GM12878 (cell line): Measurements from ENCODE around the gene STRBP. TPM values are rescaled to one million over a fixed set of nuclear protein-coding genes. Genes with fewer than 3 reads are reported as not detected.

Experiments used
- ATAC-seq: fragments of 200-7000 bp; cut with Tn5 transposase; 3 replicates; pipeline ENCODE4 v1.9.1; 2020; ENCODE audit warnings: mild to moderate bottlenecking, moderate library complexity
- BruUV-seq: library from RNA; stranded (reverse); fragments of 400-500 nt; replicated peaks from 2 replicates; lab custom pipeline; 2021; lab: Mats Ljungman, UMichigan
- CTCF ChIA-PET: fragments of 300-600 bp; sonication (Branson Sonifier 250); formaldehyde crosslinking; extraction: SDS; loops from one replicate; lab custom pipeline; 2021; ENCODE audit warnings: inconsistent platforms; lab: Yijun Ruan, JAX
- POLR2A ChIA-PET: fragments of 350-600 bp; formaldehyde crosslinking; extraction: SDS; loops from one replicate; lab custom pipeline; 2021; ENCODE audit warnings: inconsistent platforms; lab: Charles Lee
- RAD21 ChIA-PET: fragments of 300-600 bp; sonication (Branson Sonifier 250); formaldehyde crosslinking; loops from one replicate; lab custom pipeline; 2023; ENCODE audit warnings: antibody characterized with exemption; ENCODE audit not compliant: unreplicated experiment; lab: Charles Lee
- SMC1A ChIA-PET: fragments of 300-600 bp; sonication (Branson Sonifier 250); formaldehyde crosslinking; loops from one replicate; lab custom pipeline; 2023; ENCODE audit not compliant: unreplicated experiment, uncharacterized antibody; lab: Charles Lee
- DNase-seq: peaks from one replicate; pipeline ENCODE4 v3.0.0-alpha.2; 2011; ENCODE audit warnings: low read depth, low spot score
- FAIRE-seq: peaks from 3 replicates; lab custom pipeline; 2011; peaks lifted over from hg19 to GRCh38; lab: Jason Lieb, UNC
- H2AFZ ChIP-seq: 2 replicates; pipeline ENCODE4 v1.6.0; 2011; ENCODE audit warnings: low read depth, low read length, control low read depth; ENCODE audit not compliant: control insufficient read depth
- H3K27ac ChIP-seq: 2 replicates; pipeline ENCODE4 v1.5.1; 2011; ENCODE audit warnings: control low read depth; ENCODE audit not compliant: control insufficient read depth, insufficient read depth
- H3K27me3 ChIP-seq, 2 experiments: replicated peaks in 1 of 2; 2 replicates each; pipeline versions ENCODE4 v1.6.0 to v1.6.1; 2011; ENCODE audit warnings: low read length in 1 of 2; ENCODE audit not compliant: control insufficient read depth in 2 of 2, insufficient read depth in 2 of 2
- H3K36me3 ChIP-seq, 2 experiments: 2 replicates each; pipeline ENCODE4 v1.5.1; 2011; ENCODE audit warnings: low read length in 1 of 2; ENCODE audit not compliant: control insufficient read depth in 2 of 2, insufficient read depth in 2 of 2
- H3K4me1 ChIP-seq: 2 replicates; pipeline ENCODE4 v1.6.1; 2011; ENCODE audit warnings: mild to moderate bottlenecking, low read length, moderate library complexity, mixed read lengths; ENCODE audit not compliant: control insufficient read depth, insufficient read depth
- H3K4me2 ChIP-seq: 2 replicates; pipeline ENCODE4 v1.6.0; 2011; ENCODE audit warnings: control low read depth; ENCODE audit not compliant: control insufficient read depth, insufficient read depth
- H3K4me3 ChIP-seq: fragments of 200-600 bp; sonication (generic); 2 replicates; pipeline ENCODE4 v1.5.1; 2016
- H3K79me2 ChIP-seq: 2 replicates; pipeline ENCODE4 v1.6.0; 2011; ENCODE audit warnings: low read length; ENCODE audit not compliant: control insufficient read depth, insufficient read depth
- H3K9ac ChIP-seq: 2 replicates; pipeline ENCODE4 v1.8.0; 2011; ENCODE audit warnings: low read length, control low read depth, mixed read lengths; ENCODE audit not compliant: control insufficient read depth, insufficient read depth
- H3K9me3 ChIP-seq: replicated peaks from 3 replicates; pipeline ENCODE4 v1.5.1; 2011; ENCODE audit warnings: mild to moderate bottlenecking, low read length; ENCODE audit not compliant: control insufficient read depth, insufficient read depth
- H4K20me1 ChIP-seq: 2 replicates; pipeline ENCODE4 v1.6.0; 2011; ENCODE audit not compliant: control insufficient read depth, insufficient read depth
- CTCF ChIP-seq, 3 experiments: IDR thresholded peaks in 2 of 3; conservative IDR thresholded peaks in 1 of 3; 2 replicates each; pipeline ENCODE4 v1.5.1; 2011; ENCODE audit warnings: low read depth in 3 of 3, low read length in 3 of 3, mild to moderate bottlenecking in 3 of 3, control low read depth in 2 of 3, moderate library complexity in 2 of 3, inconsistent platforms in 1 of 3, mixed read lengths in 1 of 3; ENCODE audit not compliant: control insufficient read depth in 2 of 3, insufficient read depth in 1 of 3; ENCODE audit errors: extremely low read depth in 1 of 3
- IRF4 ChIP-seq: IDR thresholded peaks from 2 replicates; pipeline ENCODE4 v1.6.1; 2011; ENCODE audit warnings: low read depth, low read length
- POLR2A ChIP-seq: IDR thresholded peaks from 2 replicates; pipeline ENCODE4 v1.6.1; 2011; ENCODE audit warnings: low read depth, mild to moderate bottlenecking, low read length
- SIN3A ChIP-seq: IDR thresholded peaks from 2 replicates; pipeline ENCODE4 v1.6.1; 2012; ENCODE audit warnings: low read depth, low read length, improper control_type of control experiment
- ZBTB40 ChIP-seq: fragments of 450-650 bp; IDR thresholded peaks from 2 replicates; pipeline ENCODE4 v1.6.1; 2016; ENCODE audit warnings: mild to moderate bottlenecking, moderate library complexity, borderline replicate concordance
- WGBS: methylation state at CpG from one replicate; pipeline ENCODE4 v1.1.6; 2016; ENCODE audit warnings: low lambda C conversion rate; ENCODE audit not compliant: insufficient replicate concordance, insufficient coverage; ENCODE audit errors: missing lambda C conversion rate; 5-methylcytosine and 5-hydroxymethylcytosine counted together
- in situ Hi-C: fragments of 300-500 bp; cut with MboI; formaldehyde crosslinking; loops from 9 replicates; pipeline ENCODE4 v1.14.3; 2018; ENCODE audit warnings: mixed read lengths
- intact Hi-C: fragments of 100-400 bp; cut with micrococcal nuclease; formaldehyde crosslinking; loops from one replicate; pipeline ENCODE4 v1.14.2; 2022; ENCODE audit not compliant: unreplicated experiment
- polyA plus RNA-seq, 11 experiments: library from polyadenylated mRNA; depleted of rRNA in 4 of 11; unstranded in 6 of 11; stranded (reverse) in 5 of 11; fragments of >200 nt; fragmentation: Nextera tagmentation in 4 of 11; fragmentation: Illumina TruSeq in 1 of 11; extraction: Ambion mirVana in 4 of 11; extraction: Trizol in 1 of 11; gene quantifications; 1 replicate in 1 of 11; 2 replicates in 10 of 11; pipeline versions ENCODE4 v1.2.1 to v1.2.3, GENCODE V29; 2011 to 2016; ENCODE audit warnings: inconsistent platforms in 2 of 11, missing spikeins in 2 of 11, low read depth in 1 of 11
- total RNA-seq, 4 experiments: library from RNA; depleted of rRNA in 3 of 4; stranded (reverse); fragments of >200 nt in 3 of 4; fragmentation: Illumina TruSeq in 1 of 4; extraction: Trizol in 1 of 4; gene quantifications; 2 replicates each; pipeline versions ENCODE4 v1.2.1 to v1.2.3, GENCODE V29; 2013 to 2021
- TF ChIP-seq, protein P1 (sequence below): fragments of 450-650 bp; IDR thresholded peaks from 2 replicates; pipeline ENCODE4 v1.6.1; 2017; ENCODE audit warnings: mild to moderate bottlenecking, moderate library complexity

Gene STRBP
- total and polyA plus RNA-seq, 10 of the 15 experiments (the other 5 are each of a cell fraction or from before 2014, with no cell fraction given): 31.0 to 96.8 (median 71.4) TPM

DNA sequence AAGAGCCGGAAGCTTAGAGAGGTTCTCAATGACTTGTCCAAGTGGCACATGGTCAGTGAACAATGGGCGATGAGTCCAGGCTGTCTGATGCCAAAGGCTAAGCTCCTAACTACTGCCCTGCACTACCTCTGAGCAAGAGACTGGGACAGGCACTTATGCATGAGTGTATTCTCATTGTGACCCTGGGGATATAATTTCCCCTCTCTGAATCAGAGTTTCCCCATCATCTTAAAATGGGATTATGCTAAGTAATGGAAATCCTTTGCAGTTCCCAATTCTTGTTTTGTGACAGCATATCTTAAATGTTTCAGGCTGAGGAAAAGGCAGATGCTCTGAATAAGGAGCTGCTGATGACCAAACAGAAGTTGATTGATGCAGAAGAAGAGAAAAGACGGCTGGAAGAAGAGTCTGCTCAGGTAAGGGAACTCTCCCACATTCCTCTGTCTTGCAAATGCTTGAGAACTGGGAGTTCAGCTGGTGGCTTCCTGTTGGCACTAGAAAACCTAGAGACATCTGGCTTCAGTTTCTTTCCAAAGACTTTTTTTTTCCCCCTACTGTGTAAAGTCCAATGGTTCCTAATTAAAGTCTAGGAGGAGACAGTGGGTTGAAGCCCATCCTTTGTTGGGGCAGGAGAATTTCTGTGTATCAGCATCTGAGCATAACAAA lies 170.8 kb downstream of the STRBP start:
- H3K9ac ChIP-seq: no peak overlapping the region
- RAD21 ChIA-PET: no interaction called here
- H3K27ac ChIP-seq: no peak overlapping the region
- H3K4me1 ChIP-seq: peaks cover 8% of the 10 kb centered on the region
- WGBS: 100% methylated on average over 3 of the region's 3 CpGs
- H3K79me2 ChIP-seq: no peaks in the 10 kb centered on the region; the same call in 1 of the 2 replicates
- in situ Hi-C loops: no loop called here
- no peaks in the 10 kb centered on the region for H3K27me3 ChIP-seq
- CTCF ChIA-PET: interaction anchor here (1.6 kb wide), 1 partner anchor 128 kb away, joined by 5 read pairs; no protein-coding TSS in a partner anchor
- no peaks in the 10 kb centered on the region for H4K20me1 ChIP-seq
- intact Hi-C loops: no loop called here
- ATAC-seq (no peak), DNase-seq (no peak), FAIRE-seq (no peak)
- H3K36me3 ChIP-seq: peaks cover 4 to 27% of the 10 kb centered on the region in 2 experiments
- H3K4me2 ChIP-seq: no peak overlapping the region
- no TSS peak for BruUV-seq
- SMC1A ChIA-PET: interaction anchor here (1.1 to 1.5 kb wide), 3 partner anchors 10 to 127 kb away, joined by 3 to 5 read pairs (median 4); no protein-coding TSS in a partner anchor
- H3K4me3 ChIP-seq: no peak overlapping the region
- no peaks in the 10 kb centered on the region for H3K9me3 ChIP-seq
- no peak overlapping the region for H2AFZ ChIP-seq
- POLR2A ChIA-PET: no interaction called here
- TF ChIP-seq ZBTB40 (no peak), POLR2A (no peak), CTCF (IDR thresholded peaks at IDR 0.05 in 2 of 3, conservative IDR thresholded peaks at IDR 0.05 in 1 of 3; ENCODE audit: control insufficient read depth in 2 of 3, extremely low read depth in 1 of 3, insufficient read depth in 1 of 3, low read depth in 3 of 3, low read length in 3 of 3) (no peak), IRF4 (no peak), SIN3A (no peak)
- TF ChIP-seq, protein P1, sequence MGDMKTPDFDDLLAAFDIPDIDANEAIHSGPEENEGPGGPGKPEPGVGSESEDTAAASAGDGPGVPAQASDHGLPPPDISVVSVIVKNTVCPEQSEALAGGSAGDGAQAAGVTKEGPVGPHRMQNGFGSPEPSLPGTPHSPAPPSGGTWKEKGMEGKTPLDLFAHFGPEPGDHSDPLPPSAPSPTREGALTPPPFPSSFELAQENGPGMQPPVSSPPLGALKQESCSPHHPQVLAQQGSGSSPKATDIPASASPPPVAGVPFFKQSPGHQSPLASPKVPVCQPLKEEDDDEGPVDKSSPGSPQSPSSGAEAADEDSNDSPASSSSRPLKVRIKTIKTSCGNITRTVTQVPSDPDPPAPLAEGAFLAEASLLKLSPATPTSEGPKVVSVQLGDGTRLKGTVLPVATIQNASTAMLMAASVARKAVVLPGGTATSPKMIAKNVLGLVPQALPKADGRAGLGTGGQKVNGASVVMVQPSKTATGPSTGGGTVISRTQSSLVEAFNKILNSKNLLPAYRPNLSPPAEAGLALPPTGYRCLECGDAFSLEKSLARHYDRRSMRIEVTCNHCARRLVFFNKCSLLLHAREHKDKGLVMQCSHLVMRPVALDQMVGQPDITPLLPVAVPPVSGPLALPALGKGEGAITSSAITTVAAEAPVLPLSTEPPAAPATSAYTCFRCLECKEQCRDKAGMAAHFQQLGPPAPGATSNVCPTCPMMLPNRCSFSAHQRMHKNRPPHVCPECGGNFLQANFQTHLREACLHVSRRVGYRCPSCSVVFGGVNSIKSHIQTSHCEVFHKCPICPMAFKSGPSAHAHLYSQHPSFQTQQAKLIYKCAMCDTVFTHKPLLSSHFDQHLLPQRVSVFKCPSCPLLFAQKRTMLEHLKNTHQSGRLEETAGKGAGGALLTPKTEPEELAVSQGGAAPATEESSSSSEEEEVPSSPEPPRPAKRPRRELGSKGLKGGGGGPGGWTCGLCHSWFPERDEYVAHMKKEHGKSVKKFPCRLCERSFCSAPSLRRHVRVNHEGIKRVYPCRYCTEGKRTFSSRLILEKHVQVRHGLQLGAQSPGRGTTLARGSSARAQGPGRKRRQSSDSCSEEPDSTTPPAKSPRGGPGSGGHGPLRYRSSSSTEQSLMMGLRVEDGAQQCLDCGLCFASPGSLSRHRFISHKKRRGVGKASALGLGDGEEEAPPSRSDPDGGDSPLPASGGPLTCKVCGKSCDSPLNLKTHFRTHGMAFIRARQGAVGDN: no peak
